NOMO-1 treated with dmso at 0.1 percent for 144 hours (cell line): ENCODE results near the gene COMMD10.
A peak's percentile ranks its signal among the peaks of the same experiment; 100 is the strongest.
"Not testable (repeated sequence)": the region's sequence is repeated elsewhere in the genome, so short reads cannot be mapped to it uniquely, and the experiment has no call there.

Experiments
- DNase-seq: peaks from one replicate; lab custom pipeline; 2025; ENCODE audit not compliant: unreplicated experiment; lab: John Stamatoyannopoulos, UW

COMMD10 gene

DNA sequence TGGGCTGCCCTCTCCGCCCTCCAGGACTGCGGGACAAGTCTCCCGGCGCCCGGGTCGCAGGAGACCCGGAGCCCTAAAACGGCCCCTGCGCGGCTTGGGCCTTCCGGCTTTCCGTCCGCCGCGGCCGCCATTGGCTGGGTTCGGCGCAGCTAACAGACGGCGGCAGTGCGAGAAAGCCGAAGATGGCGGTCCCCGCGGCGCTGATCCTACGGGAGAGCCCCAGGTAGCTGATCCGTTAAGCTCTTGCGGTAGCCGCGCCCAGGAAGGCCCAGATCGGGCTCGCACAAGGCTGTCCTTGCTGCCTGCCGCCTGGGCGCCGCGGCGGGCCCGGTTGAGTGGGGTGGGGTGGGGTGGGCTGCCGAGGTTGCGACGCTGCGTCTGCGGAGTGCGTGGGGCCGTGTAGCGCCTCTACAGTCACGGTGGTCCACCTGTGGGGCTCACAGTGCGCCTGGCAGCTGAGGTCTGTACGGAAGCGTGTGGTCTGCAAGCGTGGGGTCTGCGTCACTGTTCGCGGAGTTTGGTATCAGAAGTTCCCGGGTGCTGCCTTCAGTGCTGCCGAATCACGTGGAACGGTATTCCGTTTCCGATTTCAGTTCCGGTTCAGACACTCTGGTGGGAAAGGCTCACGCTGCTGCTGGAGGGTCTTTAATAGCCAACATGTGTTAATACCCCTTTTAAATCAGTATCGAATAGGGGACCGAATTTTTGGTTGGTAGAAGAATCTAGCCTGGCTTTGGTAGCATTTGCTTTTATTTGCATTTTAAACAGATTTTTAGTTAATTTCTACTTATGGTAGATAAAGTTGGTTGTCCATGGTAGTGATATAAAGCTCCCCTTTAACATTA lies at the start of gene COMMD10:
Gene COMMD10, plus strand, starts transcription at position 155 of the 845 bp plus-strand sequence.
- DNase-seq = peak; percentile 69

DNA sequence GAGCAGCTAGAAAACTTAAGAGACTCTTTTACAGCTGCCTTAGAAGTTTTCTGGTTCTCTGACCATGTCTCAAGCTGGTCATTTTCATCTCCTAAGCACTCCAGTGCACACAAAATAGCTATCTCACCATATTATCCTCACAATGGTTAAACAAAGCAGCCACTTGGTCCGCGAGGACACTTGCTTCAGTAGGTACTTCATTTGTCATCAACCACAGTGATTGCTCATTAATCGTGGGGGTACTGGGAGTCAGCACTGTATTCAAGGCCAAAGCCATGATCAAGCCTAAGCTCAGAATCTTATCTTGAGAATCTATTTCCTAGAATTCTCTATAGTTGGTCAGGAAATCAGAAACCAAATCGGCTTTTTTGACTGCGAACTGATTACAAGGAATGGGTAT lies 49.7 kb upstream of the COMMD10 start:
- no peak for DNase-seq

DNA sequence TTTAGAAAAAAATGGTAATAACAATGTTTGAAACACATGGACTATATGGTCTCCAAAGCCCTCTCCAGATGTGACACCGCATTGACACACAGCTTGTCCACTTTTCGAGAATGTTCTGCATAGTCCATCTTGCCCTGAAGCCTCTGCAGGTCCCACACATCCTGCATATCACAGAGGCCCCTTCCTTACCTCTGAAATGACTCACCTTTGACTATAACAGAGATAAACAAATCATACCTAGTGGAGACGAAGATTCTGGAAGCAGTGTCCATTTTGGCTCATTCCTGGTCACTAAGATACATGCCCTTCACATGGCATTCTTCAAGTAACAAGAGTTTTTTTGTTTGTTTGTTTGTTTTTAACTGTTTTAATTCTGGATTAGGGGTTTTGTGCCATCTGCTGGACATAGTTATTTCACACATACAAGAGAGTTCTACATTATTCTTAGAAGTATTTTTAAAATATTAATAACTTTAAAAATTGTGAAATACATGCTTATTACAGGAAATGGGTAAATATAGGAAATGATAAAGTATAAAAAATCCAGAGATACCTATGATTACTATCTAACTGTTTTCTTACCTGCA lies 47.5 kb upstream of the COMMD10 start:
- no peak for DNase-seq

DNA sequence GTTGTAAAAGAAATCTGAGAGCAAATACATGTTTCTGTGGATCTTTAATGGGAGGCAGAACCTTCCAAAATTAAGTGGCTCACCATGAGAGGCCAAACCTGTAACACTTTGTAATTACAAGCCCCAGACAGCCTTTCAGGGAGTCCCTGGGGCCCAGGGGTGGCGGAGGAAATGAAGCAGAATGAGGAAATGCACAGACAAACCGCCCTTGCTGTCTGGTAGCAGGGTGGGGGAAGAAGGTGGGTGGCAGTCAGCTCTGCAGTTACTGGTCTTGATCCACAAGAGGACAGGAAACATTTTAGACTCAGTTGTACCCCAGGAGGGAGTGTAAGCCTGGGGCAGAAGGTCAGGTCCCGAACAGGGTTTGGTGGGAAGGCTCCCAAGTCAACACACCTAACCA lies 46.0 kb upstream of the COMMD10 start:
- peak; percentile 69 for DNase-seq

DNA sequence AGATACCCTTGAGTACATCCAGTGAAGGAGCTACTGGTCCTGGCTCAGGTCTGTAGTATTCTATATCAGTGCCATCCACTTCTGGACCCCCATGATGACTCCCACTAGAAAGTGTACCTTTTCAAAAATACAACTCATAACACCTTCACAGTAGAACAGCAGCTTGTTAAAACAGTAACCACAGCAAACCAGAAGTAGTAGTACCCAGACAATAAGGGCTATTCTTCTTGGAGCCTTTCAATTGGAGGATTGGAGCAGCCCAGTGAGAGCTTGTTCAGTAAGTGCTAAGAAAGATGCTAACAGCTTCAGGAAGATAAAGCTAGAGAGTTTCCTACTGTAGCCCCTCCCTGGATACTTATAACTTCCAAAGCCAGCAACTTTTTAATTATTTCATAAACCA lies 42.5 kb upstream of the COMMD10 start:
- no peak for DNase-seq

DNA sequence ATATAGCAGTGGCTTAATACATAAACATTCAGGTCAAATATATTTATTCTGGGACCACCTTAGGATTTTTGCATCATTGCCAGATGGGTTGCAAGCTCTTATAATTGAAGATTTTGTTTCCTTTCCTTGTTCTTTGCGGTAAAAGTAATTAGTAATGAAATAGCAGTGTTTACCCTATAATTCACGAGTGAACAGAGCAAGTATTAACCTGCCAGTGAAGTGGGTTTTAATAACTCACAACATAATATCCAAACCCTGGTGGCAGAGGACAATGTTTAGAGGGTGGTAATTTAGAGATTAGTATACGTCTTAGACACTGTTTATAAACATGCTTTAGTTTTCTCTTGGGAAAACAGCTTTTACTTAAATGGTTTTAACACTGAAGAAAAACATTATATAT lies 40.8 kb upstream of the COMMD10 start:
- no peak for DNase-seq

DNA sequence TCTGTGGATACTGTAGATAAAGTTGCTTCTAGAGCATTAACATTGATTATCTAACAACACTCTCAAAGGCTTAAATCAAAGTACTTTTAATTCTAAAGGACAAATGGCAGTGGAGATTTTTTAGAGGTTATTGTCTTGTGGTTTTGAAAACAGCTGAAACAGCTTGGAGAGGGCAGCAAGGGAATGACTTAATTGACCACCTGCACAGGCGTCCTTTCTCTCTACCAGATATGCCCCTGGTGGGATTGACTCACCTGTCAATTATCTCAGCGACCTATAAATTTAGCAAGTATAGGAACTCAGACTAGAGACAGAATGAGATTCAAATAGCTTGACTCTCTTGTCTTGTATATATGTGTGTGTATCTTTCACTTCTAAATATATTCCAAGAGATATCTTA lies 39.0 kb upstream of the COMMD10 start:
- DNase-seq = no peak

DNA sequence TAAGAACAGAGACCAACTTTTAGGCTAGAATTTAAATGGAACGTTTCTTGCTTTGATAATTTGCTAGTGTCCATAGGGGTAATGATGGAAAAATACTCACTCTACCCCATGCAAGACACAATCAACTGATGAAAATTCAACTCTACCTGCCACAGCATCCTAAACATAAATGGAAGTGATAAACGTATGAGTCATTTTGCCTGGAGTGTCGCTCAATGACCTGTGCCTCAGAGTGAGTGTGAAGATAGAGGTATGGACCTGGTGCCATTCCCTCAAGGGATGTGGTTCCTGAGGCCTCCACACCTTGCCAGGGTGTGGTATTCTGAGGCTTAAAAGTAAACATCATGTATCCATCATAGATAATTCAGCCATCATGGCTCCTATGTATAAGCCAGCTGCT lies 38.6 kb upstream of the COMMD10 start:
- DNase-seq = no peak

DNA sequence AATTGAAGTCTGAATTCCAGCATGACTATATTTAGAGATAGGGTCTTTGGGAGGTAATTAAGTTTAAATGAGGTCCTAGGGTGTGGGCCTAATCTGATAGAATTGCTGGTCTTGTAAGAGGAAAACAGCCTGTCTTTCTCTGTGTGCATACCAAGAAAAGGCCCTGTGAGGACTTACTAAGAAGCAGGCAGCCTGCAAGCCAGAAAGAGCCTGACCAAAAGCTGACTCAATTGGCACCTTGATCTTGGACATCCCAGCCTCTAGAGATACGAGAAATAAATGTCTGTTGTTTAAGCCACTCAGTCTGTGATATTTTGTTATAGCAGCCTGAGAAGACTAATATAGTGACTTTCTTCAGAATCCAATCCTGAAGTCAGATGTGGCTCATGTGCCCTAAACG lies 38.0 kb upstream of the COMMD10 start:
- no peak for DNase-seq

DNA sequence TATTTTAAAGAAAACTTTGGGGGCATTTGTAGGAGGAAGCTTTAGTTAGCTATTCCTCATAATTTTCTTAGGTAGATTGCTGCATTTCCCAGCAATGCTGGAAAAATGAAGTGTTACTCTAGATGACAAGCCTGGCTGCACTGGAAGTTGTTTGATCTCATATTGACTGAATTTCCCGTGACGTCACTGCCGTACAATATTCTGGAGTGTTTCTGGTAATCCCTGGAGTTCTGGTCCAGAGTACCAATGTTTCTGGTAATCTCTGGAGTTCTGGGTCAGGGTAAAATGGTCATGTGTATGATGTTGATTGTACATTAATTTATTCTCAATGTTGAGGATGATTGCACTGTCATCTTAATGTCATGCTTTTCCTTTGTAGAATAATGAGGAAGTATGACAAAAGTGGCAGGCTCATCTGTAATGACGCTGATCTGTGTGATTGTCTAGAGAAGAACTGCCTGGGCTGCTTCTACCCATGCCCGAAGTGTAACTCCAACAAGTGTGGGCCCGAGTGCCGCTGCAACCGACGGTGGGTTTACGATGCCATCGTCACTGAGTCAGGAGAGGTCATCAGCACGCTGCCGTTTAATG lies 26.4 kb upstream of the COMMD10 start:
- DNase-seq = no peak

DNA sequence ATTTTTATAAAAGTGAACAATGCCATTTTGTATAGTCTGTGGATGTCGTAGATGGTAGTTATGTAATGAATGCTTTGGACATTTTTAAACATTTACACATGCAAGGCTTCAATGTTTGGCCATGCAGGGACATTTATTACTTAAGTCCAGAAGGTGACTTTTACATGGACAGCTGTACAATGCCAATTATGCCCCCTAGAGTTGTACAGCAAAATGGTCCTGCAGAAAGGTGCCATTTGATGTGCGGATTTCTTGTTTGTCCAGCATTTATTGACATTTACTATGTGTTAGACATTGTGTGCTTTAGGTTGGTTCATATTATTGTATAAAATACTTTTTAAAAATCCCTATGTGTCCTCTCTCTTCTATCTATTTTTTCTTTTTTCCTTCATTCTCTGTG lies 22.5 kb upstream of the COMMD10 start:
- no peak for DNase-seq

DNA sequence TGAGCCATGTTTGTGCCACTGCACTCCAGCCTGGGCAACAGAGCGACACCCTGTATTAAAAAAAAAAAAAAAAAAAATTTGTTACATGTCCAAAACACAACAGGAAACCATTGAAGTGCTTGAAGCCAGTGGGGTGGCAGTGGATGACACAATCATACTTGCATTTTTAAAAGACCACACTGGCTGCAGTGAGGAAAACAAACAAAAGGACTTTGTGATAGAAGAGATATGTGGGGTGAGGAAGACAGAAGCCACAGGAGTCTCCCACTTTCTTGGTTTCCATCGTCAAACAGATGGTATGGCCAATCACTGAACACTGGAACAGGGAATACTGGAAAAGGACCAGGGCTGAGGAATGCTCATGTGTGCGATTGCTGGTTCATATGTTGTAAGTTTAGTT lies 20.9 kb upstream of the COMMD10 start:
- no peak for DNase-seq

DNA sequence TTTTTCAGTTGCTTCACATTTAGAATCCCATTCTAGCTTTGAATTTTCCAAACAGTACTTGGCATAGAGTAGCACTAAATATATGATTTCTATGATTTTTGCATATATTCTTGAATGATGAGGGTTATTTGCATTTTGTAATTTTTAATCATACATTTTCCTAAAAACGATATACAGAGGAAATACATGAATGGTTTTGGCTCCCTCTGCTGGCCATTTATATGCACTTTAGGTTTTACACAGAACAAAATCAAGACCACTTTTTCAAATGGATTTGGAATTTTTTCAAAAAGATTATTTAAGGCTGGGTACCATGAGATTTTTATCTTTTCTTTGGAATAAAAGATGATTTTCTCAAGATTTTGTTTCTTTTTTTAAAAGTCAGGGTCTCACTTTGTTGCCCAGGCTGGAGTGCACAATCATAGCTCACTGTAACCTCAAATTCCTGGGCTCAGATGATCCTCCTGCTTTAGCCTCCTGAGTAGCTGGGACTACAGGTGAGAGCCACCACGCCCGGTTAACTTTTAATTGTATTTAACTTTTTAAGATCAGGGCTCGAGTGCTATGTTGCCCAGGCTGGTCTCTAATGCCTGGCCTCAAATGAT lies 16.7 kb upstream of the COMMD10 start:
- no peak for DNase-seq

DNA sequence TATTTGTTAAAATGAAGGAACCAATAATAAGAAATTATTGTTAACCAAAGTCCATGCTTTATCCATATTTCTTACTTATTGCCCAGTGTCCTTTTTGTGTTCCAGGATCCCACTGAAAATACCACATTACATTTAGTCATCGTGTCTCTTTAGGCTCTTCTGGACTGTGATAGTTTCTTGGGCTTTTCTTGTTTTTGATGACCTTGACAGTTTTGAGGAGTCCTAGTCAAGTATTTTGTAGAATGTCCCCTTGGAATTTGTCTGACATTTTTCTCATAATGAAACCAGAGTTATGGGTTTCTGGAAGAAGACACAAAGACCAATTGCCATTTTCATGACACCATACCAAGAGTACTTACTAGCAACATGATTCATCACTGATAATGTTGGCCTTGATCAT lies 13.6 kb upstream of the COMMD10 start:
- DNase-seq = no peak

DNA sequence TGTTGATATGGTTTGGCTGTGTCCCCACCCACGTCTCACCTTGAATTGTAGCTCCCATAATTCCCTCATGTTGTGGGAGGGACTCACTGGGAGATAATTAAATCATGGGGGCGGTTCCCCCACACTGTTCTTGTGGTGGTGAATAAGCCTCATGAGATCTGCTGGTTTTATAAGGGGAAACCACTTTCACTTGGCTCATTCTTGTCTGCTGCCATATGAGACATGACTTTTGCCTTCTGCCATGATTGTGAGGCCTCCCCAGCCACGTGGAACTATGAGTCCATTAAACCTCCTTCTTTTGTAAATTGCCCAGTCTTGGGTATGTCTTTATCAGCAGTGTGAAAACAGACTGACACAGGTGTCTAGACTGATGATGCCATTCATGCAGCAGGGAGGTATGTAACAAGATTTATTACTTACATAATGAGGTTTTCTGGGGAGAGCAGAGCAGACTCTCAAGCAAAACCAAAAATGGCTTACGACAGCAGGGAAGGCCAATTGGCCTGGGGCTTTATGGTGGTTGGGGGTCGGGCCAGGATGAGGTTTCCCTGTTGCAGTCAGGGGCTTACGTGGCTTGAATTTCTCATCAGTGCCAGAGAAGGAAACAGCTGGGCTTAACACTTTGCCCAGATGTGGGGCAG lies 9.5 kb upstream of the COMMD10 start:
- no peak for DNase-seq

DNA sequence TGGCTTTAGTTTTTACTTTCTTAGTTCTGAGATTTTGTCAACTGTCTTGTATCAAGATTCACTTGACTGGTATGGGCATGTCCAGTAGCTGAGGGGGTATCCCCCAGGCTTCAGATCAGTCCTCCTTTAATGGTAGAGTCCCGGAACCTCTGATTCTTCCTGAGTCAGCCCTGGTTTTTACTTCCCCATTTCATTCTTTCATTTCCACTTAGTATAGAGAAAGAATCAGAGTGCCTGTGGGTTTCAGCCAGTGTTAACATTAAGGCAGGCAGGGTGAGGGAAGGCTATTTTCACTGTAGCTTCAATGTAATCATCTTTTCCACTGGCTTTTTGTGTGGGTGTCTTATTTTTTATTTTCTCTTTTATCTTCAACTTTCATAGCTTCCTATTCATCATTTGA lies 8.3 kb upstream of the COMMD10 start:
- peak; percentile 56 for DNase-seq

DNA sequence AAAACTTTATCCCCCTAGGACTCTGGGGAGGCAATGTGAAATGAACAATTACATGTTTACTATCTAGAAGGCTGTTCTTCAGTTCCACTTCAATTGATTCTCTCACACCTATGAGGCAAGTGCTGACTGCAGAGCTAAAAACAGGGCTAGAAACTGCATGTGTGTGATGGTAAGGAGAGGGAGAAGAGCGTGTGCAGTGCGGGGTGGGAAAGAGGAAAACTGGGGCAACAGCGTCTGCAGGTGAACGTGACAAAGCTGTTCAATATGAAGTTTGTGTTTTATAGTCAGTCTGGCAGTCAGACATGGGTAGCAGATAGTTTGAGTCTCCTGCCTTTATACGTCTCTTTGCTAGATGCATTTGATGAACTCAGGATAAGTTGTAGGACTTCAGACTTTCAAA lies 6.6 kb upstream of the COMMD10 start:
- DNase-seq = no peak

DNA sequence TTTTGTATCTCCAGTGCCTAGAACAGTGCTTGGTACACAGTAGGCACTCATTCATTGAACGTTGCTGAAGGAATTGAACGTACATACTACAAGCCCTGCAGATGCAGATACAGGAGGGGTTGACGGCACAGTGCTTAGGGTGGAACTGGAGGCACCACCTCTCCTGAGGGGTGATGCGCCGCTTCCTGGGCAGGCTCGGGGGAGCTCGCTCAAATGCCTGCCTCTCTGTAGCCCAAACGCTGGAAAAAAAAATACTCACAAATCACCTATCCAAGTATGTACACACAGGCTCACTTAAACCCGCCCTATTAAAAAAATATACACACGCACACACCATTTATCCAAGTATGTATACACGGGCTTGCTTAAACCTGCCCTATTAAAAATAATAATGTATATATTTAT lies 536 bp upstream of the COMMD10 start:
- no peak for DNase-seq

DNA sequence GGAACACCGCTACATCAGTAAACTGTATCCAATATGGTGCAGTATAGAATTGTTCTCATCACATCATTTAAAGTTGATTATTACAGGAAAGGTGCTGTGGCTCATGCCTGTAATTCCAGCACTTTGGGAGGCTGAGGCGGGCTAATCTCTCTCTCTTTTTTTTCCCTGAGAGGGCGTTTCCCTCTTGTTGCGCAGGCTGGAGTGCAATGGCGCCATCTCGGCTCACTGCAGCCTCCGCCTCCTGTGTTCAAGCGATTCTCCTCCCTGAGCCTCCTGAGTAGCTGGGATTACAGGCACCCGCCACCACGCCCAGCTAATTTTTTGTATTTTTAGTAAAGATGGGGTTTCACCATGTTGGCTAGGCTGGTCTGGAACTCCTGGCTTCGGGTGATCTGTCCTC lies 1.5 kb downstream of the COMMD10 start:
- DNase-seq = not testable (repeated sequence)

DNA sequence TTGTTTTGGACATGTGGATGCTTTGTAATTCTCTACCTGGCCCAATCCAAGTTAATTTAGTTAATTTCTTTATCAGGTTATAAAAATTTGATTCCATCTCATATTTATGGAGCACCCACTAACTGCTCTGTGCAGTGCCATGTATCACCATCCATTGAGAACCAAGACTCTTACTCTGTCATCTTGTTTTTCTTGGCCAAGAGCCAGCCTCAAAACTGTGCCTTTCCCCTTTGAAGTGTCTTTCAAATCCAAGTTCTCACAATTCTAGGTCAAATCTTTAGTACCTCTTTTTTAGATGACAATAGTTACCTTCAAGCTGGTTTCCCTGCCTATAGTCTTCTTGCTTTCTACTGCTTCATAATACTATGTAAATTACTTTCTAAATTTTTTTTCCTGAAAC lies 3.2 kb downstream of the COMMD10 start:
- no peak for DNase-seq

DNA sequence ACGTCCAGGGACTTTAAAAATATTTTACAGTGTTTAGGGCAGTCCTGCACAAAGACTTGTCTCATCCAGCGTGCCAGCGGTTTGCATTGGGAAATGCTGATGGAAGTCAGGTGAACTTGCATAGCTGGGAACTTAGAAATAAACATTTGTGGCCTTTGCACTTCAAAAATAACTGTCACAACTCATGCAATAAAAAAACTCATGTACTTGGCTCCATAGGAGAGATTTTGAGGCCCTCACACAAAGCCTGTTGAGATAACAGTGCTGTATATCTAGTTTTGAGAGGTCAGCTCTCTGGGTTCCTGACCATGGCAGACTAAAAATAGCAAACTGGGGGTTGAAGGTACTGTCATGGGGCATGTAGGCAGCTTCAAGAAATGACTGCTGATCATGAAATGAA lies 5.5 kb downstream of the COMMD10 start:
- DNase-seq = no peak

DNA sequence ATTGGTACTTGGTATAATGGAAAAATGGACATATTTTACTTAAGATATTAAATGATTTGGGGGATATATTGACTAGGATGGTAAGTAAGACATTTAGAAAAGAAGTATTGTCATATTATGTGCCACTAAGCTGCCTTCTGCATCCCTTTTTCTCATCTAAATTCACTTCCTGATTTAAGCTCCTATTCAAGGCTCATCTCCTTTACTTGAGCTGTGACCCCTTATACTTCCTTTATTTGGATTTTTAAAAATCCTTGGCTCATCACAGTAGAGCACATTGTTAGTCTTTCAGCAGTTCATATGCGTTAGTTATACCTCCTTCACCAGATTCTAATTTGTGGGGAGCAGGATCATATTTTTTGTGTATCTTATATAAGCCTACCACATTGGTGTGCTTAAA lies 6.6 kb downstream of the COMMD10 start:
- DNase-seq = no peak
